ENCODE data around the gene GATAD1.
"Not testable (repeated sequence)": the region's sequence is repeated elsewhere in the genome, so short reads cannot be mapped to it uniquely, and the experiment has no call there.

Gene GATAD1

GRCh38 chr7:92436612-92437445 lies 10.5 kb upstream of the GATAD1 start:
- no peak for DNase-seq (ENCODE audit: low spot score)

- no peak for DNase-seq (ENCODE audit: low spot score)
Observed at GRCh38 chr7:92437956-92438491, 9.3 kb upstream of the GATAD1 start.

GRCh38 chr7:92442720-92443119 lies 4.6 kb upstream of the GATAD1 start:
- not testable (repeated sequence) for DNase-seq (ENCODE audit: low spot score)

GRCh38 chr7:92446869-92447344 lies 375 bp upstream of the GATAD1 start:
- DNase-seq (ENCODE audit: low spot score), result no peak

- DNase-seq (ENCODE audit: low spot score), result peak; percentile 71
Observed at GRCh38 chr7:92448205-92448747, 994 bp downstream of the GATAD1 start.

- DNase-seq (ENCODE audit: low spot score), result no peak
Observed at GRCh38 chr7:92451645-92452044, 4.4 kb downstream of the GATAD1 start.

- DNase-seq (ENCODE audit: low spot score), result no peak
Observed at GRCh38 chr7:92456236-92456635, 9.0 kb downstream of the GATAD1 start.

- DNase-seq (ENCODE audit: low spot score), result no peak
Observed at GRCh38 chr7:92460109-92460508, 12.8 kb downstream of the GATAD1 start.

GRCh38 chr7:92460510-92460909 lies 13.2 kb downstream of the GATAD1 start:
- DNase-seq (ENCODE audit: low spot score), result no peak

- DNase-seq (ENCODE audit: low spot score), result peak; percentile 27
Observed at GRCh38 chr7:92461027-92462003, 14.0 kb downstream of the GATAD1 start.

- no peak for DNase-seq (ENCODE audit: low spot score)
Observed at GRCh38 chr7:92462560-92462959, 15.3 kb downstream of the GATAD1 start.

- DNase-seq (ENCODE audit: low spot score), result no peak
Observed at GRCh38 chr7:92464515-92464914, 17.2 kb downstream of the GATAD1 start.

GRCh38 chr7:92466682-92467081 lies 19.4 kb downstream of the GATAD1 start:
- no peak for DNase-seq (ENCODE audit: low spot score)

- DNase-seq (ENCODE audit: low spot score), result not testable (repeated sequence)
Observed at GRCh38 chr7:92468589-92468988, 21.3 kb downstream of the GATAD1 start.

GRCh38 chr7:92473989-92474388 lies 26.7 kb downstream of the GATAD1 start:
- DNase-seq (ENCODE audit: low spot score), result not testable (repeated sequence)

- not testable (repeated sequence) for DNase-seq (ENCODE audit: low spot score)
Observed at GRCh38 chr7:92475261-92475770, 28.0 kb downstream of the GATAD1 start.

GRCh38 chr7:92475851-92476590 lies 28.7 kb downstream of the GATAD1 start:
- not testable (repeated sequence) for DNase-seq (ENCODE audit: low spot score)

- not testable (repeated sequence) for DNase-seq (ENCODE audit: low spot score)
Observed at GRCh38 chr7:92477681-92478080, 30.4 kb downstream of the GATAD1 start, which contains the start of gene ERVW-1. Gene ERVW-1 (minus strand): TSS chr7:92477946. CDS start chr7:92470381, 7,565 bp downstream.

GRCh38 chr7:92478095-92478494 lies 30.8 kb downstream of the GATAD1 start:
- no peak for DNase-seq (ENCODE audit: low spot score)

GRCh38 chr7:92478711-92479110 lies 31.4 kb downstream of the GATAD1 start:
- no peak for DNase-seq (ENCODE audit: low spot score)

GRCh38 chr7:92479146-92479545 lies 31.9 kb downstream of the GATAD1 start:
- DNase-seq (ENCODE audit: low spot score), result not testable (repeated sequence)
